HG02763 (cell line): ENCODE measurements around the gene PLIN3.
A peak's percentile ranks its signal among the peaks of the same experiment; 100 is the strongest.
"Not testable (repeated sequence)": the region's sequence is repeated elsewhere in the genome, so short reads cannot be mapped to it uniquely, and the experiment has no call there.

Experiments
- ATAC-seq: cut with Tn5 transposase; IDR thresholded peaks from one replicate; pipeline ENCODE4 v1.9.1; 2021; ENCODE audit warnings: mild to moderate bottlenecking, moderate library complexity; ENCODE audit not compliant: unreplicated experiment

PLIN3 gene

GRCh38 chr19:4814625-4815425, 52.6 kb downstream of the PLIN3 start:
- ATAC-seq = no peak

- ATAC-seq = no peak
Observed at GRCh38 chr19:4811328-4812131, 55.9 kb downstream of the PLIN3 start.

DNA sequence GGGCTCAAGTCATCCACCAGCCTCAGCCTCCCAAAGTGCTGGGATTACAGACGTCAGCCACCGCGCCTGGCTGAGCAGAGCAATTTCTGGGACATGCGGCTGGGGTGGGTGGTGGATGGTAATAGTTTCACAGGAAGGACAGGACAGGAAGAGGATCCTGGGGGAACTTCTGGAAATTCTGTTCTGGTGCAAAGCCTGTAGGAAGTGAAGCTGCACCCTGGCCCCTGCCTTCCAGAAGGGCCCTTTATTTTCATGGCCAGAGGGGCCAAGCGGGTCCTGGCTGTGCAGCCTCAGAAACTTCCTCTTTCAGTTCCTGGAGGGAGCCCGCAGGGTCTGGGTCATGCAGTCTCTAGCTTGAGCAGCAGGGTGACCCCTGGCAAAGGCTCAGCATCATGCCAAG, 60.3 kb downstream of the PLIN3 start:
- no peak for ATAC-seq

GRCh38 chr19:4806384-4806783, 61.1 kb downstream of the PLIN3 start:
- no peak for ATAC-seq

GRCh38 chr19:4805140-4805539, 62.3 kb downstream of the PLIN3 start:
- not testable (repeated sequence) for ATAC-seq

GRCh38 chr19:4803736-4804695, 63.5 kb downstream of the PLIN3 start:
- ATAC-seq = no peak

DNA sequence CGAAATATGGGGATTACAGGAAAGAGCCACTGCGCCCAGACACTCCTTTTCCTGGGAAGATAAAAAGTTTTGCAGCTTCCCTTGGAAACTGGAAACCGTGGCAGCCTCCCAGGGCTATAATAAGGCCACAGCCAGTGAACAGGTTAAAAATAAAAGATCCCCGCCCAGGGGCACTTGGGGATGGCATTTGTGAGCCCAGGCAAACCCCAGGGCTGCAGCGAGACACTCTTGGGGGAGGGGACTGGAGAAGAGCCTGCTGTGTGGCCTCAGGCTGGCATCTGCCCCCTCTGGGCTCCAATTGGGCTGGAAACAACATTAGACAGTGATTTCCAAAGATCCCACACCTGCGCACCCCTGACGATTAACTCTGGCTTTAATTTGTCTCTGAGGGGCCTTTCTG, 64.8 kb downstream of the PLIN3 start:
- no peak for ATAC-seq

DNA sequence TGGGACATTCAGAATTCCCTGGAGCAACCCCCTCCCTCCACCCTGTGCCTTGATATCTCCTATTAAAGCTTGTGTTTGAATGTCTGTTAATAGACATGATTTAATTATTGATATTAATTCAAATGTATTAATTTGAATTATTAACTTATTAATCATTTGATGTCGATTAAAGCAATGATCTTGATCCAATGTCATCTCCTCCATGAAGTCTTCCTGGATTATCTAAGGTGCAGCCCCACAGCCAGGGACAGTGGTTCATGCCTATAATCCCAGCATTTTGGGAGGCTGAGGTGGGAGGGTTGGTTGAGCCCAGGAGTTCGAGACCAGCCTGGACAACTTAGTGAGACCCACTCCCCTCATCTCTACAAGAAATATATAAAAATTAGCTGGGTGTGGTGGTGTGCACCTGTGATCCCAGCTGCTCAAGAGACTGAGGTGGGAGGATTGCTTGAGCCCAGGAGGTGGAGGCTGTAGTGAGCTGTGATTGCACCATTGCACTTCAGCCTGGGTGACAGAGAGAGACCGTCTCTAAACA, 66.3 kb downstream of the PLIN3 start:
- no peak for ATAC-seq

GRCh38 chr19:4800591-4801081, 66.8 kb downstream of the PLIN3 start:
- ATAC-seq = no peak

- ATAC-seq = no peak
Observed at GRCh38 chr19:4795400-4795799, 72.1 kb downstream of the PLIN3 start.

DNA sequence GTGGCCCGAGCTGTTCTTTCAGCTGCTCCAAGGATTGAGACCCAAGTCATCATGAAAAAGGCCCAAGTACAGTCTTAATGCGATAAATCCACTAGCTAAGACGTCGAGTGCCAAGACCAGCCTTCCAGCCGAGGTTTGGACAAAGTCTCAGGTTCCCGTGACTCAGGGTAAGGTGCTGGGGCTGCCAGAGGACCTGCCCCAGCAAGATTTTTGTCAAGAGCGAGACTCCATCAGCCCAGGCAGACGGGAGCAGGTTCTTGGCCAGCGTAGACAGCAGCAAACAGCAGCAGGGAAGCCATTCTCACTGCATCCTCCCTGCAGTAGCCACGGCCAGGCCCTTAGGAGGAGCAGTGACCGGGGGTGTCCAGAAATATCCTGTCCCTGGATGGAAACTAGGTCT, 72.5 kb downstream of the PLIN3 start:
- ATAC-seq = no peak

DNA sequence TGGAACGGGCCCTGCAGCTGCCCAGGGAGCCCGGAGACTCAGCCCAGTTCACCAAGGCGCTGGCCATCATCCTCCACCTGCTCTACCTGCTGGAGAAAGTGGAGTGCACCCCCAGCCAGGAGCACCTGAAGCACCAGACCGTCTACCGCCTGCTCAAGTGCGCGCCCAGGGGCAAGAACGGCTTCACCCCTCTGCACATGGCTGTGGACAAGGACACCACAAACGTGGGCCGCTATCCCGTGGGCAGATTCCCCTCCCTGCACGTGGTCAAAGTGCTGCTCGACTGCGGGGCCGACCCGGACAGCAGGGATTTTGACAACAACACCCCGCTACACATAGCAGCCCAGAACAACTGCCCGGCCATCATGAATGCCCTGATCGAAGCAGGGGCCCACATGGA, 74.2 kb downstream of the PLIN3 start:
- not testable (repeated sequence) for ATAC-seq

GRCh38 chr19:4792866-4793195, 74.6 kb downstream of the PLIN3 start:
- not testable (repeated sequence) for ATAC-seq

- not testable (repeated sequence) for ATAC-seq
Observed at GRCh38 chr19:4792019-4792865, 75.2 kb downstream of the PLIN3 start.

GRCh38 chr19:4791183-4792018, 76.1 kb downstream of the PLIN3 start, which contains the start of gene FEM1A:
Gene FEM1A (plus strand): TSS chr19:4791734. CDS start chr19:4791855, 121 bp downstream.
- peak; percentile 92 for ATAC-seq
